OCI-LY7 (cell line): Measurements from ENCODE around the gene PEX11A. TPM values are rescaled to one million over a fixed set of nuclear protein-coding genes. Genes with fewer than 3 reads are reported as not detected.

Experiments
- BruUV-seq: library from RNA; stranded (reverse); fragments of 400-500 nt; replicated peaks from 2 replicates; lab custom pipeline; 2021; lab: Mats Ljungman, UMichigan
- CTCF ChIA-PET: fragments of 300-600 bp; sonication (Branson Sonifier 250); formaldehyde crosslinking; loops from one replicate; lab custom pipeline; 2022; ENCODE audit warnings: antibody characterized with exemption; ENCODE audit not compliant: unreplicated experiment; lab: Charles Lee
- POLR2A ChIA-PET: fragments of 300-600 bp; sonication (Branson Sonifier 250); formaldehyde crosslinking; loops from one replicate; lab custom pipeline; 2022; ENCODE audit warnings: antibody characterized with exemption; lab: Charles Lee
- DNase-seq: peaks from one replicate; pipeline ENCODE4 v3.0.0-alpha.2; 2015; ENCODE audit warnings: low spot score
- H2AFZ ChIP-seq: fragments of 200-600 bp; sonication (generic), shearing (Covaris generic); 2 replicates; pipeline ENCODE4 v1.6.1; 2014; ENCODE audit warnings: mild to moderate bottlenecking, antibody characterized with exemption, low read length, moderate library complexity
- H3K27ac ChIP-seq: fragments of 200-600 bp; sonication (generic); 2 replicates; pipeline ENCODE4 v1.5.1; 2014; ENCODE audit warnings: mixed run types, low read depth, mild to moderate bottlenecking, moderate library complexity, low read length, inconsistent platforms; ENCODE audit not compliant: poor library complexity, severe bottlenecking
- H3K36me3 ChIP-seq: fragments of 200-600 bp; sonication (generic); 2 replicates; pipeline ENCODE4 v1.6.1; 2014; ENCODE audit warnings: mild to moderate bottlenecking, antibody characterized with exemption, low read length, moderate library complexity, mixed read lengths; ENCODE audit not compliant: insufficient read depth
- H3K4me1 ChIP-seq: fragments of 200-600 bp; sonication (generic); 2 replicates; pipeline ENCODE4 v1.5.1; 2014; ENCODE audit warnings: mild to moderate bottlenecking, low read length; ENCODE audit not compliant: insufficient read depth, poor library complexity, severe bottlenecking
- H3K4me2 ChIP-seq: fragments of 200-600 bp; sonication (generic); 2 replicates; pipeline ENCODE4 v1.6.1; 2014; ENCODE audit warnings: mild to moderate bottlenecking, low read length
- H3K4me3 ChIP-seq: fragments of 200-600 bp; sonication (generic); 2 replicates; pipeline ENCODE4 v1.5.1; 2014; ENCODE audit warnings: mild to moderate bottlenecking, low read depth, low read length; ENCODE audit not compliant: poor library complexity, severe bottlenecking
- H3K79me2 ChIP-seq: fragments of 200-600 bp; sonication (generic); 2 replicates; pipeline ENCODE4 v1.6.1; 2016; ENCODE audit warnings: low read depth, mild to moderate bottlenecking, low read length, moderate library complexity, mixed read lengths; ENCODE audit not compliant: insufficient read depth
- H3K9me2 ChIP-seq: fragments of 200-600 bp; sonication (generic); 2 replicates; pipeline ENCODE4 v1.6.1; 2016; ENCODE audit warnings: mild to moderate bottlenecking, low read length, mixed read lengths; ENCODE audit not compliant: insufficient read depth
- H3K9me3 ChIP-seq: fragments of 200-600 bp; sonication (generic); 2 replicates; pipeline ENCODE4 v1.6.1; 2014; ENCODE audit warnings: mild to moderate bottlenecking, mixed run types, low read length, mixed read lengths
- H4K20me1 ChIP-seq: fragments of 200-600 bp; sonication (generic); 2 replicates; pipeline ENCODE4 v1.6.1; 2014; ENCODE audit warnings: mild to moderate bottlenecking, antibody characterized with exemption, low read length, moderate library complexity, mixed read lengths; ENCODE audit not compliant: insufficient read depth
- CTCF ChIP-seq: fragments of 200-600 bp; sonication (generic); conservative IDR thresholded peaks from 2 replicates; pipeline ENCODE4 v1.5.1; 2014; ENCODE audit warnings: mild to moderate bottlenecking, antibody characterized with exemption, low read length, moderate library complexity, mixed read lengths
- EZH2phosphoT487 ChIP-seq: fragments of 200-600 bp; sonication (generic); IDR thresholded peaks from 2 replicates; pipeline ENCODE4 v1.6.1; 2018; ENCODE audit warnings: low read depth, borderline replicate concordance, mild to moderate bottlenecking, mixed run types, antibody characterized with exemption, low read length, moderate library complexity, mixed read lengths
- intact Hi-C: fragments of 100-400 bp; cut with micrococcal nuclease; formaldehyde crosslinking; loops from one replicate; pipeline ENCODE4 v1.10.0; 2022; ENCODE audit not compliant: unreplicated experiment
- total RNA-seq, 2 experiments: library from RNA; depleted of rRNA in 1 of 2; stranded (reverse); fragments of >200 nt in 1 of 2; shearing (Covaris generic) in 1 of 2; gene quantifications; 2 replicates each; pipeline ENCODE4 v1.2.3, GENCODE V29; 2014 to 2022

The PEX11A gene
- total RNA-seq, 2 experiments from 2014 or later: 2.0 to 2.8 TPM

DNA sequence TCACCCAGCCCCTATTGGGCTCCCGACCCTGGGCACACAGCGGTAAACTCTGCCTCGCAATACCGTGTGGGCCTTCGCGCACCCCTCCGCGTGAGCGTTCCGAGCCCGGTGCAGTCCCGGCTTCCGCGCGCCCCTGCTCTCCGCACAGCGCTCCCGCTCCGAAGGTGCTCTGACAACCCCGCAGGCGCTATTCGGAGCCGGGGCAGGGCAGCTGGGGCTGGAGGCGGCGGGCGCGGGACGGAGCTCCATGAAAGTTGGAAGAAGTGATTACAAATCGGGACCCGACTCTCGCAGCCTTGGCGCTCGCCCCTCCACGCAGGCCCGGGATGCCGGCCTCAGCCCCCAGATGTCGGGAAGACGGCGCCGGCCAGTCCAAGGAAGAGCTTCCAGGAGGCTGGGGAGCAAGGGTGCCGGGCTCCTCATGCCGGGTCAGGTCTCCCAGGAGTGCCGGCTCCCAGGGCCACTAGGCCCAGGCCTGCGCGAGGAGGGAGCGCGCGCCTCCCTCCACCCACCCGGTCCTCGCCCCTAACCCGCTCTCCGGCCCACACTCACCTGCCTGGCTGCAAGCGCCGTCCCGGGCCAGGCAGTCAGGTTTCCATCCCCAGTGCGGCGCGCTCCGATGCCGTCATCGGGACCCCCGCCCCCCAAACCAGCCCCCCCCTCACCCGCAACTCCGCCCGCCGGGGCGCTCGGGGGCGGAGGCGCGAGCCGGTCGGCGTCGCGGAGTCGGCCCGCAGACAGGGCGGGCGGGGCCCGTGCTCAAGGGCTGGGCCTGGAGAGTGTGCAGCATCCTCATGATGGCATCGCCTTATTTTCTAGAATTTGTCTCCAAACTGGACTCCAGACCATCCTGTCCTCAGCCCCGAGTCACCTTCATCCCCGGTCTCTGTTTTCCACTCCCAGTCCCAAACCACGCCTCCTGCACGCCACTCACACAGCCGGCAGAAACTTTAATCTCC, 35.4 kb downstream of the PEX11A start, which contains the start of gene KIF7:
Gene KIF7, minus strand, starts transcription at position 621 of the 959 bp plus-strand sequence. CDS start 2,537 bp downstream, outside the sequence.
- H2AFZ ChIP-seq: no peak within 1 kb of the TSS
- POLR2A ChIA-PET: no interaction called here
- no peak within 1 kb of the TSS for H3K4me2 ChIP-seq

GRCh38 chr15:89654301-89654761, 36.2 kb downstream of the PEX11A start:
- Histone ChIP-seq H3K9me2 (no peaks in the 10 kb centered on the region), H3K9me3 (no peaks in the 10 kb centered on the region), H3K4me3 (no peak overlapping the region), H3K4me1 (no peaks in the 10 kb centered on the region), H3K79me2 (no peaks in the 10 kb centered on the region), H4K20me1 (no peaks in the 10 kb centered on the region), H2AFZ (no peak overlapping the region), H3K36me3 (no peaks in the 10 kb centered on the region), H3K27ac (no peak overlapping the region), H3K4me2 (no peak overlapping the region)
- intact Hi-C loops: no loop called here
- DNase-seq: no peak
- no peak for TF ChIP-seq EZH2phosphoT487
- TF ChIP-seq CTCF: no peak
- POLR2A ChIA-PET: no interaction called here
- CTCF ChIA-PET: interaction anchor here (0.6 kb wide), 1 partner anchor 782 kb away, joined by 3 read pairs; no protein-coding TSS in a partner anchor
- BruUV-seq: no TSS peak

More for the DNA sequence above, 35.4 kb downstream of the PEX11A start, which contains the start of gene KIF7:
- intact Hi-C loops: no loop called here
- Histone ChIP-seq H3K9me2 (no peaks in the 10 kb centered on the region), H3K4me1 (no peaks in the 10 kb centered on the region), H3K4me3 (no peak within 1 kb of the TSS), H3K9me3 (no peaks in the 10 kb centered on the region), H3K79me2 (no peaks in the 10 kb centered on the region), H4K20me1 (no peaks in the 10 kb centered on the region), H3K27ac (no peak within 1 kb of the TSS), H3K36me3 (no peaks in the 10 kb centered on the region)
- no TSS peak for BruUV-seq
- TF ChIP-seq CTCF (no peak), EZH2phosphoT487 (no peak)
- no peak for DNase-seq
- CTCF ChIA-PET: no interaction called here
